ENCODE results near the gene B4GALNT1.

Gene B4GALNT1

DNA sequence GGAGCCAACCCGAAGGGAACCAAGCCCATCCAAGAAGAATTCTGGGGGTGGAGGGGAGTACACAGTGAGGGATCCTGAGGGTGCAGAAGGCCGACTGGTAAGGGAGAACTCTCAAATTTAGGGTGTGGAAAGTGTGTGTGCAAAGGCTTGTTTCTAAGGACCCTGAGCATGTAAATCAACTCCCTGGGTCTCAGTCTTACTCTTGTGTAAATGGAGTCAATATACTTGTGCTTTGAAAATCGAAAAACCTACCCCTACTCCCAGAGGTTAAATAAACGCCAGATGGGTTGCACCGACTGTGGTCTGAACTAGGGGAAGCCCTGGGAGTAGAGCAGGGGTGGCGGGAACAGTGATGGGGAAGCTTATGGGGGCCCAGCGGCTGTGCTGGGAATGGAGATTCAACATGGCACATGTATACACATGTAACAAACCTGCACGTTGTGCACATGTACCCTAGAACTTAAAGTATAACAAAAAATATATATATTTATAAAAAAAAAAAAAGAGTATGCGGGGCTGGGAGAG, 6.0 kb downstream of the B4GALNT1 start:
- no peak overlapping the region for H3K27ac Mint-ChIP-seq
- H3K4me1 Mint-ChIP-seq, result peaks cover 34% of the 10 kb centered on the region
- H3K9me3 Mint-ChIP-seq, result no peaks in the 10 kb centered on the region
- ATAC-seq, result no peak
- H3K36me3 Mint-ChIP-seq, result no peaks in the 10 kb centered on the region
- peaks cover 99% of the 10 kb centered on the region for H3K27me3 Mint-ChIP-seq
- H3K4me3 Mint-ChIP-seq, result no peak overlapping the region

GRCh38 chr12:57626111-57626920, 6.7 kb downstream of the B4GALNT1 start:
- Mint-ChIP-seq H3K27ac (no peak overlapping the region), H3K36me3 (no peaks in the 10 kb centered on the region), H3K9me3 (no peaks in the 10 kb centered on the region), H3K4me3 (no peak overlapping the region), H3K27me3 (peaks cover 99% of the 10 kb centered on the region), H3K4me1 (peaks cover 35% of the 10 kb centered on the region)
- ATAC-seq, result no peak

- no peaks in the 10 kb centered on the region for H3K36me3 Mint-ChIP-seq
- no peak overlapping the region for H3K27ac Mint-ChIP-seq
- ATAC-seq, result no peak
- H3K9me3 Mint-ChIP-seq, result no peaks in the 10 kb centered on the region
- H3K27me3 Mint-ChIP-seq, result peaks cover 99% of the 10 kb centered on the region
- H3K4me1 Mint-ChIP-seq, result peaks cover 44% of the 10 kb centered on the region
- no peak overlapping the region for H3K4me3 Mint-ChIP-seq
Measured at GRCh38 chr12:57625261-57626032, 7.6 kb downstream of the B4GALNT1 start.

DNA sequence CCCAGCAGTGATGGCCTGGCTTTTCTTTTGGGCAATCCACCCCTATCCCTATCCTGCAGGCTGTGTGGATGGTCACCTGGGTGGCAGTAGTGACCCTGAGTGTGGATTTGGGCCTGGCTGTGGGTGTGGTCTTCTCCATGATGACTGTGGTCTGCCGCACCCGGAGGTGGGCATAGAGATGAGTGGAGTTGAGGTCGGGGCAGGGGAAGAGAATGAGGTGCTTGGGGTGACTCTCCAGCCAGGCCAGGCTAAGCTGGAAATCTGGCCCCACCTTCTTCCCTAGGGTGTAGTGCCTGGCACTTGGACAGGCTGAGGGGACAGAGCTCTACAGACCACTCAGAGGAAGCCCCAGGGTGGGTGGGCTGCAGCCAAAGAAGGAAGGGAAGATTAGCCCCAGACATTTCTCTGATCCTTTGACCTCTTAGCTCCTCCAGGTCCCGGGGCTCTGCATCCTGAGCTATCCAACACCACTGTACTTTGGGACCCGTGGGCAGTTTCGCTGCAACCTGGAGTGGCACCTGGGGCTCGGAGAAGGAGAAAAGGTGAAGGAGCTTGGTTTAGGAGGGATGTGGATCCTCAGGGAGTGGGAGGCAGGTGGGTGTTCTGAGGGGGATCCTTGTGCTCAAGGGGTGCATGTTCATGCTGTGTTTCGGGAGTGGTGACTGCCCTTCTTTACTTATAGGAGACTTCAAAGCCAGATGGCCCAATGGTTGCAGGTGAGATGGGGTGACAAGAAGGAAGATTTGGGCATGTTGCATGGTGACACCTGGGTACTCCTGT, 8.4 kb downstream of the B4GALNT1 start:
- Mint-ChIP-seq H3K36me3 (no peaks in the 10 kb centered on the region), H3K27me3 (peaks cover 97% of the 10 kb centered on the region), H3K4me3 (no peak overlapping the region), H3K27ac (no peak overlapping the region), H3K4me1 (peaks cover 50% of the 10 kb centered on the region), H3K9me3 (no peaks in the 10 kb centered on the region)
- ATAC-seq, result no peak

GRCh38 chr12:57623811-57624390, 9.1 kb downstream of the B4GALNT1 start:
- ATAC-seq, result no peak
- Mint-ChIP-seq H3K36me3 (no peaks in the 10 kb centered on the region), H3K4me1 (peaks cover 57% of the 10 kb centered on the region), H3K27me3 (peaks cover 97% of the 10 kb centered on the region), H3K27ac (no peak overlapping the region), H3K4me3 (no peak overlapping the region), H3K9me3 (no peaks in the 10 kb centered on the region)

DNA sequence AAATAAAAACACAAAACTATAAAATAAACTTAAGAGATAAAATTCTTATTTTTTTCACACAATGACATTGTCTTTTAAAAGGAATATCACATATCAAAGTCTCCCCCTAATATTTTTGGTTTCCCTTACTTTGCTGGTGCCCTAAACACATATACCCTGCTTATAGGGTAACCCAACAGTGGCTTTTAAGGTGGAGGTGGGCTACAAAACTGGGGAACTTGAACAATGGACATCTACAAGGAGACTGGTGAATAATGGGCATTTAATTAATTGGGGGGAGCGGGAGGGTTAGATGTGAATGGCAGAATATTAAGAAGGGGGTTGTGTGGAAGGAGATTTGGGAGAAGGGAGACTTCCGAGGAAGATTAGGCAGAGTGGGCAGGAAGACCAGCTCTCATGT, 9.6 kb downstream of the B4GALNT1 start:
- peaks cover 97% of the 10 kb centered on the region for H3K27me3 Mint-ChIP-seq
- H3K4me3 Mint-ChIP-seq, result no peak overlapping the region
- peaks cover 57% of the 10 kb centered on the region for H3K4me1 Mint-ChIP-seq
- no peak overlapping the region for H3K27ac Mint-ChIP-seq
- H3K9me3 Mint-ChIP-seq, result no peaks in the 10 kb centered on the region
- H3K36me3 Mint-ChIP-seq, result no peaks in the 10 kb centered on the region
- ATAC-seq, result no peak

- peaks cover 48% of the 10 kb centered on the region for H3K4me1 Mint-ChIP-seq
- no peak overlapping the region for H3K27ac Mint-ChIP-seq
- H3K36me3 Mint-ChIP-seq, result no peaks in the 10 kb centered on the region
- ATAC-seq, result no peak
- peak overlapping the region; percentile 17 for H3K4me3 Mint-ChIP-seq
- H3K27me3 Mint-ChIP-seq, result peaks cover 97% of the 10 kb centered on the region
- no peaks in the 10 kb centered on the region for H3K9me3 Mint-ChIP-seq
Measured at GRCh38 chr12:57622293-57623245, 10.4 kb downstream of the B4GALNT1 start.

- Mint-ChIP-seq H3K27ac (no peak overlapping the region), H3K4me3 (peak overlapping the region; percentile 73), H3K36me3 (no peaks in the 10 kb centered on the region), H3K27me3 (peaks cover 98% of the 10 kb centered on the region), H3K4me1 (peaks cover 41% of the 10 kb centered on the region), H3K9me3 (no peaks in the 10 kb centered on the region)
- peak; percentile 72 for ATAC-seq
Measured at GRCh38 chr12:57621497-57622292, 11.3 kb downstream of the B4GALNT1 start.

- Mint-ChIP-seq H3K36me3 (no peaks in the 10 kb centered on the region), H3K27me3 (peaks cover 98% of the 10 kb centered on the region), H3K9me3 (no peaks in the 10 kb centered on the region), H3K27ac (peak overlapping the region; percentile 8), H3K4me1 (peaks cover 43% of the 10 kb centered on the region), H3K4me3 (peak overlapping the region; percentile 73)
- ATAC-seq, result no peak
Measured at GRCh38 chr12:57620936-57621496, 12.0 kb downstream of the B4GALNT1 start.

DNA sequence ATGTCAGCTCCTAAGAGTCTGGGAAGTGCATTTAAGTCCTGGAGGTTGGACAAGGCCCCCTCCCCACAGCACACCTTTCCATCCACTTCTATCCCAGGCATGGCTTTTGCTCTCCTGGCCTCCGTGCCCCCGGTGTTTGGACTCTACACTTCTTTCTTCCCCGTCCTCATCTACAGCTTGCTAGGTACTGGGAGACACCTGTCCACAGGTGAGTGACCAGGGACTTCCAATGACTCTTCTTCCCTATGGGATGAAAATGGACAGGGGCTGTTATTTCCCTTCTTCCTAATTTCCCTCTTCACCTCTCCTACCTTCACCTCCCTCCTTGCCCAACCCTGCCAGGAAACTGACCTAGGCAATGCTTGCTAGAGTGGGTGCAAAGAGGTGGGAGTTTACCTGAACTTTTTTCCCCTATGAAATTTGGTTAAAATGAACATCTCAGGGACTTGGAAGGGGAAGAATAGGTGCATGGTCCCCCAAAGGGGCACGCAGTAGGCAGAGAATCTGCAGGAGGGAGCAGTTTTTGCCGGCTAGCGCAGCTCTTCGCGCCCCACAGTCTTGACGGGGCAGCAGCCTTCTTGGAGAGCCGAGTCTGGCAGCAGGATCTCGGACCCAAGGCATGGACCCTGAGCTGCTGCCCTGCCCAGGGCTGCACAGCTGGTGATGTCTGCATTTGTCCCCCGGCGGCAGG, 12.6 kb downstream of the B4GALNT1 start:
- peaks cover 49% of the 10 kb centered on the region for H3K4me1 Mint-ChIP-seq
- H3K27ac Mint-ChIP-seq, result peak overlapping the region; percentile 8
- H3K4me3 Mint-ChIP-seq, result peak overlapping the region; percentile 73
- peaks cover 98% of the 10 kb centered on the region for H3K27me3 Mint-ChIP-seq
- no peaks in the 10 kb centered on the region for H3K9me3 Mint-ChIP-seq
- H3K36me3 Mint-ChIP-seq, result no peaks in the 10 kb centered on the region
- ATAC-seq, result no peak

- no peaks in the 10 kb centered on the region for H3K9me3 Mint-ChIP-seq
- ATAC-seq, result no peak
- peak overlapping the region; percentile 49 for H3K4me3 Mint-ChIP-seq
- H3K4me1 Mint-ChIP-seq, result peaks cover 57% of the 10 kb centered on the region
- H3K27me3 Mint-ChIP-seq, result peaks cover 91% of the 10 kb centered on the region
- no peaks in the 10 kb centered on the region for H3K36me3 Mint-ChIP-seq
- no peak overlapping the region for H3K27ac Mint-ChIP-seq
Measured at GRCh38 chr12:57619434-57620244, 13.4 kb downstream of the B4GALNT1 start.

DNA sequence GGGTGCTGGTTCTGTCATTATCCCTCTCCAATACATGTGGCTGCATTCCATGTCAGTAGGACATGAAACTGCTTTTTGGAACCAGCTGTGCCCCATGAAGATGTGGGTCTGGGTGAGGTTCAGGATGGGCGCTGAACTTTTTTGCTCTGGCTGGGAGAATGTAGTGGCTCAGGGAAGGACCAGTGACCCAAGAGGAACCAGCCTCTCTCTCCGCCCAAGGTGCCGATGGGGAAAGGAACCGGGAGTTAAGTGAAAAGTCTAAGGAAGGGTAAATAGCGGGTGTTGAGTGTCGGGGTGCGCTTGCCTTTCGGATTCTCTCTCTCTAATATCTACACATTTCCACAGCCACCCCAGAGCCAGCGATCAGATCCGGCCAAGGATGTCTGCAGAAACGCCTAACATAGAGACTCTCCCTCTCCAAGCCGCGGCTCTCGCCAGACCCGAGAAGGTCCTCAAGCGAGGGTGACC, 14.0 kb downstream of the B4GALNT1 start:
- Mint-ChIP-seq H3K4me1 (peaks cover 63% of the 10 kb centered on the region), H3K9me3 (no peaks in the 10 kb centered on the region), H3K27me3 (peaks cover 84% of the 10 kb centered on the region), H3K36me3 (no peaks in the 10 kb centered on the region), H3K27ac (no peak overlapping the region), H3K4me3 (peak overlapping the region; percentile 49)
- ATAC-seq, result no peak
